GM23248 (cell line): ENCODE data around the gene PABPC1L. TPM values are rescaled to one million over a fixed set of nuclear protein-coding genes. Genes with fewer than 3 reads are reported as not detected.
A peak's percentile ranks its signal among the peaks of the same experiment; 100 is the strongest.

ENCODE experiments used
- DNase-seq: peaks from one replicate; pipeline ENCODE4 v3.0.0-alpha.2; 2015
- H2AFZ ChIP-seq: fragments of 200-600 bp; sonication (generic); 2 replicates; pipeline ENCODE4 v1.6.1; 2016; ENCODE audit warnings: antibody characterized with exemption
- H3F3A ChIP-seq: fragments of 200-600 bp; sonication (generic); 2 replicates; pipeline ENCODE4 v1.6.1; 2016; ENCODE audit warnings: mild to moderate bottlenecking, antibody characterized with exemption, mixed run types; ENCODE audit not compliant: insufficient read depth
- H3K27ac ChIP-seq: fragments of 200-600 bp; sonication (generic); 2 replicates; pipeline ENCODE4 v1.5.1; 2016; ENCODE audit warnings: mild to moderate bottlenecking
- H3K27me3 ChIP-seq: fragments of 200-600 bp; sonication (generic); replicated peaks from 2 replicates; pipeline ENCODE4 v1.6.1; 2016; ENCODE audit warnings: mild to moderate bottlenecking; ENCODE audit not compliant: insufficient read depth
- H3K36me3 ChIP-seq: fragments of 200-600 bp; sonication (generic); 2 replicates; pipeline ENCODE4 v1.6.1; 2016; ENCODE audit warnings: low read depth, mild to moderate bottlenecking
- H3K4me1 ChIP-seq: fragments of 200-600 bp; sonication (generic); 2 replicates; pipeline ENCODE4 v1.6.1; 2016; ENCODE audit warnings: mild to moderate bottlenecking; ENCODE audit not compliant: insufficient read depth
- H3K4me2 ChIP-seq: fragments of 200-600 bp; sonication (generic); one replicate; pipeline ENCODE4 v1.6.1; 2016; ENCODE audit warnings: mild to moderate bottlenecking; ENCODE audit not compliant: unreplicated experiment
- H3K4me3 ChIP-seq: fragments of 200-600 bp; sonication (generic); 2 replicates; pipeline ENCODE4 v1.5.1; 2016; ENCODE audit warnings: mild to moderate bottlenecking
- H3K79me2 ChIP-seq: fragments of 200-600 bp; sonication (generic); 2 replicates; pipeline ENCODE4 v1.6.1; 2016; ENCODE audit warnings: mild to moderate bottlenecking; ENCODE audit not compliant: insufficient read depth
- H3K9ac ChIP-seq: fragments of 200-600 bp; sonication (generic); 2 replicates; pipeline ENCODE4 v1.6.1; 2016; ENCODE audit warnings: mild to moderate bottlenecking
- H3K9me2 ChIP-seq: fragments of 200-600 bp; sonication (generic); 2 replicates; pipeline ENCODE4 v1.6.1; 2016; ENCODE audit warnings: mixed run types, mild to moderate bottlenecking, moderate library complexity; ENCODE audit not compliant: insufficient read depth
- H3K9me3 ChIP-seq: fragments of 200-600 bp; sonication (generic); one replicate; pipeline ENCODE4 v1.6.1; 2017; ENCODE audit warnings: low read depth
- H4K20me1 ChIP-seq: fragments of 200-600 bp; sonication (generic); 2 replicates; pipeline ENCODE4 v1.6.0; 2016; ENCODE audit not compliant: insufficient read depth
- EZH2 ChIP-seq: fragments of 200-600 bp; sonication (generic); IDR thresholded peaks from 2 replicates; pipeline ENCODE4 v1.6.1; 2018; ENCODE audit warnings: antibody characterized with exemption, mild to moderate bottlenecking; ENCODE audit not compliant: insufficient read depth, poor library complexity, severe bottlenecking
- EZH2phosphoT487 ChIP-seq: fragments of 200-600 bp; sonication (generic); IDR thresholded peaks from 2 replicates; pipeline ENCODE4 v1.6.1; 2018; ENCODE audit warnings: antibody characterized with exemption, moderate library complexity, mild to moderate bottlenecking, low read depth; ENCODE audit not compliant: insufficient read depth
- WGBS, 2 experiments: methylation state at CpG; one replicate each; pipeline ENCODE4 v1.1.6; 2015 to 2017; ENCODE audit warnings: low lambda C conversion rate in 2 of 2, low coverage in 1 of 2; ENCODE audit errors: missing lambda C conversion rate in 2 of 2; 5-methylcytosine and 5-hydroxymethylcytosine counted together
- in situ Hi-C: fragments of 300-500 bp; cut with MboI; formaldehyde crosslinking; loops from 2 replicates; pipeline ENCODE4 v1.15.0; 2020
- polyA plus RNA-seq: library from polyadenylated mRNA; unstranded; fragments of >200 nt; fragmentation: Nextera tagmentation; extraction: Ambion mirVana; gene quantifications from 2 replicates; pipeline ENCODE4 v1.2.1, GENCODE V29; 2016
- total RNA-seq: library from RNA; depleted of rRNA; stranded (reverse); fragments of >200 nt; shearing (Covaris generic); gene quantifications from 2 replicates; pipeline ENCODE4 v1.2.3, GENCODE V29; 2014

PABPC1L gene
- total and polyA plus RNA-seq, 2 experiments from 2014 or later, result 5.9 to 10.4 TPM

GRCh38 chr20:44887466-44887865 lies 22.4 kb upstream of the PABPC1L start:
- Histone ChIP-seq H3K4me1 (peaks cover 35% of the 10 kb centered on the region), H3K9me3 (no peaks in the 10 kb centered on the region), H3K9ac (peak overlapping the region; percentile 96), H3K4me3 (peak overlapping the region; percentile 94), H2AFZ (no peak overlapping the region), H4K20me1 (peaks cover 46% of the 10 kb centered on the region), H3K9me2 (no peaks in the 10 kb centered on the region), H3K79me2 (peaks cover 77% of the 10 kb centered on the region), H3K36me3 (peaks cover 16% of the 10 kb centered on the region), H3K27me3 (no peaks in the 10 kb centered on the region), H3F3A (peaks cover 19% of the 10 kb centered on the region), H3K27ac (no peak overlapping the region), H3K4me2 (peak overlapping the region; percentile 97)
- no peak for DNase-seq
- in situ Hi-C loops, result no loop called here
- TF ChIP-seq EZH2 (no peak), EZH2phosphoT487 (no peak)
- 62 to 70% methylated on average over 4 of the region's 4 CpGs for WGBS, 2 experiments

GRCh38 chr20:44888226-44889103 lies 21.4 kb upstream of the PABPC1L start:
- TF ChIP-seq EZH2 (no peak), EZH2phosphoT487 (no peak)
- WGBS, 2 experiments, result 61% methylated on average over 6 of the region's 6 CpGs
- Histone ChIP-seq H3K4me3 (peak overlapping the region; percentile 94), H3K36me3 (peaks cover 24% of the 10 kb centered on the region), H4K20me1 (peaks cover 47% of the 10 kb centered on the region), H3K4me2 (peak overlapping the region; percentile 97), H3K9me2 (no peaks in the 10 kb centered on the region), H3K9ac (peak overlapping the region; percentile 96; the same call in 1 of the 2 replicates), H3K79me2 (peaks cover 87% of the 10 kb centered on the region), H2AFZ (no peak overlapping the region), H3K4me1 (peaks cover 40% of the 10 kb centered on the region), H3K27ac (no peak overlapping the region), H3K9me3 (no peaks in the 10 kb centered on the region), H3F3A (peaks cover 19% of the 10 kb centered on the region), H3K27me3 (no peaks in the 10 kb centered on the region)
- in situ Hi-C loops, result no loop called here
- peak; percentile 70 for DNase-seq

DNA sequence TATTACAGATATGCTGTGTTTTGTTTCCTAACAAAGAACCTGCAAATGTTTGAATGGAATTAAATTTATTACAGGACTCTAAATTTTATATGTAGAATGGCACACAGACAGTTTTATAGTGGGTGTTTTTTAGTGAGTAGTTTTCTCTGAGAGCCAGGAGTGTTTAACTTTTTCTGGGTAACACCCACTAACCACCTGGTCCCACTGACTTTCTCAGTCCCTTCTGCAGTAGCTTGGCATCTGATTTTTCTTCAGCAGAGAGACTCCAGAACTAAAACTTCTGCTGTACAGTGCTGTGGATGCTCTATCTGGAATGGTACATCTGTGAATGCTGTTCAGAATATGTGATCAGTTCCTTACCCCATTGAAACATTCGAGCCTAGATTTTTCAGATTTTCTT lies 18.0 kb upstream of the PABPC1L start:
- Histone ChIP-seq H3K4me1 (peaks cover 48% of the 10 kb centered on the region), H3K36me3 (peaks cover 31% of the 10 kb centered on the region), H2AFZ (no peak overlapping the region), H3K4me2 (no peak overlapping the region), H3K9me2 (no peaks in the 10 kb centered on the region), H4K20me1 (peaks cover 75% of the 10 kb centered on the region), H3K27me3 (no peaks in the 10 kb centered on the region), H3K4me3 (no peak overlapping the region), H3K27ac (no peak overlapping the region), H3K9ac (no peak overlapping the region), H3K79me2 (peaks cover 100% of the 10 kb centered on the region), H3F3A (peaks cover 24% of the 10 kb centered on the region), H3K9me3 (no peaks in the 10 kb centered on the region)
- TF ChIP-seq EZH2 (no peak), EZH2phosphoT487 (no peak)
- 95 to 100% methylated on average over 1 of the region's 1 CpG for WGBS, 2 experiments
- in situ Hi-C loops, result no loop called here
- DNase-seq, result no peak

- no peak overlapping the region for H3K4me3 ChIP-seq
- no peak for DNase-seq
- in situ Hi-C loops, result no loop called here
These were observed 14.9 kb upstream of the PABPC1L start for GRCh38 chr20:44894959-44895358.

More at GRCh38 chr20:44894959-44895358, 14.9 kb upstream of the PABPC1L start:
- peaks cover 100% of the 10 kb centered on the region for H3K79me2 ChIP-seq
- TF ChIP-seq EZH2 (no peak), EZH2phosphoT487 (no peak)
- no peak overlapping the region for H2AFZ ChIP-seq
- peaks cover 66% of the 10 kb centered on the region; the same call in 1 of the 2 replicates for H4K20me1 ChIP-seq
- H3K4me2 ChIP-seq, result no peak overlapping the region
- no peaks in the 10 kb centered on the region for H3K9me2 ChIP-seq
- H3K27ac ChIP-seq, result no peak overlapping the region
- peaks cover 26% of the 10 kb centered on the region for H3K4me1 ChIP-seq
- H3F3A ChIP-seq, result peaks cover 13% of the 10 kb centered on the region
- peaks cover 19% of the 10 kb centered on the region; the same call in 1 of the 2 replicates for H3K36me3 ChIP-seq
- WGBS, 2 experiments, result 92 to 100% methylated on average over 2 of the region's 2 CpGs
- H3K9me3 ChIP-seq, result no peaks in the 10 kb centered on the region
- H3K9ac ChIP-seq, result no peak overlapping the region
- no peaks in the 10 kb centered on the region for H3K27me3 ChIP-seq
